WTC11 (cell line): Measurements from ENCODE around the gene IL4R. TPM values are rescaled to one million over a fixed set of nuclear protein-coding genes. Genes with fewer than 3 reads are reported as not detected.
A peak's percentile ranks its signal among the peaks of the same experiment; 100 is the strongest.

Experiments used
- ATAC-seq: fragments of 200-7000 bp; cut with Tn5 transposase; 2 replicates; pipeline ENCODE4 v1.10.0; 2021; ENCODE audit warnings: mild to moderate bottlenecking, moderate library complexity
- CTCF ChIA-PET: fragments of 300-600 bp; sonication (Branson Sonifier 250); formaldehyde crosslinking; loops from one replicate; lab custom pipeline; 2021; ENCODE audit warnings: antibody characterized with exemption; lab: Charles Lee
- POLR2A ChIA-PET: fragments of 350-600 bp; sonication (Branson Sonifier 250); formaldehyde crosslinking; loops from one replicate; lab custom pipeline; 2021; ENCODE audit warnings: antibody characterized with exemption; lab: Charles Lee
- DNase-seq: peaks from one replicate; pipeline ENCODE4 v3.0.0; 2021; ENCODE audit warnings: low spot score
- H3K27ac Mint-ChIP-seq: 2 replicates; pipeline ENCODE4 v1.8.0; 2021; ENCODE audit warnings: mixed read lengths
- H3K27me3 Mint-ChIP-seq: 2 replicates; pipeline ENCODE4 v1.8.0; 2021; ENCODE audit warnings: low read depth, mild to moderate bottlenecking, moderate library complexity, mixed read lengths
- H3K36me3 Mint-ChIP-seq: 2 replicates; pipeline ENCODE4 v1.8.0; 2021; ENCODE audit warnings: mixed read lengths
- H3K4me1 Mint-ChIP-seq: 2 replicates; pipeline ENCODE4 v1.8.0; 2022; ENCODE audit warnings: mixed read lengths
- H3K4me3 Mint-ChIP-seq: 2 replicates; pipeline ENCODE4 v1.8.0; 2021; ENCODE audit warnings: mild to moderate bottlenecking, moderate library complexity, mixed read lengths
- H3K9me3 Mint-ChIP-seq: 2 replicates; pipeline ENCODE4 v1.8.0; 2021; ENCODE audit warnings: mixed read lengths
- ATF2 ChIP-seq: sonication (generic); formaldehyde crosslinking; IDR thresholded peaks from 2 replicates; pipeline ENCODE4 v1.8.1; 2022; ENCODE audit warnings: low read depth, missing genetic modification reagents, borderline replicate concordance
- ELF4 ChIP-seq: sonication (generic); formaldehyde crosslinking; IDR thresholded peaks from 2 replicates; pipeline ENCODE4 v1.8.1; 2022; ENCODE audit warnings: low read depth, mild to moderate bottlenecking, moderate library complexity, missing genetic modification reagents
- ETV6 ChIP-seq: sonication (generic); formaldehyde crosslinking; IDR thresholded peaks from 2 replicates; pipeline ENCODE4 v1.8.1; 2022; ENCODE audit warnings: mild to moderate bottlenecking, missing genetic modification reagents
- FOXP4 ChIP-seq: sonication (generic); formaldehyde crosslinking; IDR thresholded peaks from 2 replicates; pipeline ENCODE4 v1.8.0; 2022; ENCODE audit warnings: mild to moderate bottlenecking, missing genetic modification reagents
- HMGA2 ChIP-seq: fragments of 250-450 bp; sonication (Bioruptor Pico); IDR thresholded peaks from 2 replicates; pipeline ENCODE4 v1.4.0; 2021; ENCODE audit warnings: mild to moderate bottlenecking, moderate library complexity
- HMGXB4 ChIP-seq: sonication (generic); formaldehyde crosslinking; IDR thresholded peaks from 2 replicates; pipeline ENCODE4 v1.8.1; 2023; ENCODE audit warnings: mild to moderate bottlenecking, moderate library complexity, missing genetic modification reagents
- SMAD4 ChIP-seq: sonication (generic); formaldehyde crosslinking; IDR thresholded peaks from 2 replicates; pipeline ENCODE4 v1.8.0; 2022; ENCODE audit warnings: mild to moderate bottlenecking, missing genetic modification reagents
- TP53 ChIP-seq: sonication (generic); formaldehyde crosslinking; IDR thresholded peaks from 2 replicates; pipeline ENCODE4 v1.8.1; 2023; ENCODE audit warnings: mild to moderate bottlenecking, missing genetic modification reagents
- ZNF219 ChIP-seq: sonication (generic); formaldehyde crosslinking; IDR thresholded peaks from 2 replicates; pipeline ENCODE4 v1.8.0; 2023; ENCODE audit warnings: missing genetic modification reagents, mild to moderate bottlenecking, borderline replicate concordance
- ZNF423 ChIP-seq: fragments of 250-450 bp; sonication (Bioruptor Pico); IDR thresholded peaks from 2 replicates; pipeline ENCODE4 v2.1.2; 2022; ENCODE audit warnings: mild to moderate bottlenecking, moderate library complexity
- ZNF671 ChIP-seq: fragments of 250-450 bp; sonication (Bioruptor Pico); IDR thresholded peaks from 2 replicates; pipeline ENCODE4 v1.8.0; 2021; ENCODE audit warnings: mild to moderate bottlenecking
- total RNA-seq: library from RNA; stranded (reverse); gene quantifications from 3 replicates; pipeline ENCODE4 v1.2.3, GENCODE V29; 2021
- TF ChIP-seq, protein P1 (sequence below): sonication (generic); formaldehyde crosslinking; IDR thresholded peaks from 2 replicates; pipeline ENCODE4 v1.8.1; 2022; ENCODE audit warnings: mild to moderate bottlenecking, missing genetic modification reagents, moderate library complexity, borderline replicate concordance
- TF ChIP-seq, protein P2 (sequence below): sonication (generic); formaldehyde crosslinking; IDR thresholded peaks from 2 replicates; pipeline ENCODE4 v1.8.0; 2023; ENCODE audit warnings: missing genetic modification reagents, mild to moderate bottlenecking, borderline replicate concordance
- TF ChIP-seq, protein P3 (sequence below): sonication (generic); formaldehyde crosslinking; IDR thresholded peaks from 2 replicates; pipeline ENCODE4 v1.8.1; 2022; ENCODE audit warnings: low read depth, mild to moderate bottlenecking, moderate library complexity, missing genetic modification reagents, borderline replicate concordance

Gene IL4R
- total RNA-seq, 1 experiment from 2014 or later: 28.7 TPM

DNA sequence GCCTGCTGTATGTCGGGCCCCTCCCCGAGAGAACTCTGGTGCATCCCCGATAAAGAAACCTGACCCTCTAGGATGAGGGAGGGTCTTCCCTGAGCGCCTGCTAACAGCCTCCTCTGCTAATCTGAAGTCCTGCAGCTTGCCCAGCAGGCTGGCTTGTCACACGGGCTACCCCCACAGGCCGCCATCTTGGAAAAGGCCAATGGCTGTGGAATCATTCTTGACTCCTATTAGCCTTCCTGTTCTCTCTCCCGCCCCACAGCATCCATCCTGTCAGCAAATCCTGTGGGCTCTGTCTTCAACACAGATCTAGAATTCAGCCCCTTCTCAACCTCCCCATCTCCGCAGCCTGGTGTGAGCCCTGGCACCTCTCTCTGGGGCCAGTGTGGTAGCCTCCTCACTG lies 12.0 kb downstream of the IL4R start:
- POLR2A ChIA-PET: no interaction called here
- 0 out of 2 replicates have a peak, but pooled peaks have one; percentile 8 for TF ChIP-seq ZNF423 (CRISPR knock-in tag)
- no peak for TF ChIP-seq ELF4 (CRISPR knock-in tag)
- H3K4me3 Mint-ChIP-seq: no peak overlapping the region

GRCh38 chr16:27326251-27326650 lies 12.5 kb downstream of the IL4R start:
- H3K36me3 Mint-ChIP-seq: 0 out of 2 replicates have a peak, but pooled peaks cover 5% of the 10 kb centered on the region
- peaks cover 65% of the 10 kb centered on the region for H3K4me1 Mint-ChIP-seq
- peaks cover 7% of the 10 kb centered on the region for H3K9me3 Mint-ChIP-seq
- POLR2A ChIA-PET: interaction anchor here (0.8 to 0.9 kb wide), 2 partner anchors 96 to 517 kb away, joined by 3 read pairs; no protein-coding TSS in a partner anchor
- no peak for ATAC-seq
- peak overlapping the region; percentile 98 for H3K27ac Mint-ChIP-seq
- no peaks in the 10 kb centered on the region for H3K27me3 Mint-ChIP-seq
- no peak for TF ChIP-seq SMAD4
- no peak for TF ChIP-seq ZNF219 (CRISPR knock-in tag)
- no peak for TF ChIP-seq FOXP4 (CRISPR knock-in tag)
- no peak for TF ChIP-seq HMGXB4
- no peak for TF ChIP-seq ZNF671 (CRISPR knock-in tag)
- no peak for TF ChIP-seq HMGA2
- no peak for TF ChIP-seq TP53
- no peak for TF ChIP-seq ZNF423 (CRISPR knock-in tag)
- TF ChIP-seq ATF2 (CRISPR knock-in tag): no peak
- TF ChIP-seq, protein P1, sequence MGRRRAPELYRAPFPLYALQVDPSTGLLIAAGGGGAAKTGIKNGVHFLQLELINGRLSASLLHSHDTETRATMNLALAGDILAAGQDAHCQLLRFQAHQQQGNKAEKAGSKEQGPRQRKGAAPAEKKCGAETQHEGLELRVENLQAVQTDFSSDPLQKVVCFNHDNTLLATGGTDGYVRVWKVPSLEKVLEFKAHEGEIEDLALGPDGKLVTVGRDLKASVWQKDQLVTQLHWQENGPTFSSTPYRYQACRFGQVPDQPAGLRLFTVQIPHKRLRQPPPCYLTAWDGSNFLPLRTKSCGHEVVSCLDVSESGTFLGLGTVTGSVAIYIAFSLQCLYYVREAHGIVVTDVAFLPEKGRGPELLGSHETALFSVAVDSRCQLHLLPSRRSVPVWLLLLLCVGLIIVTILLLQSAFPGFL: no peak
- TF ChIP-seq, protein P2, sequence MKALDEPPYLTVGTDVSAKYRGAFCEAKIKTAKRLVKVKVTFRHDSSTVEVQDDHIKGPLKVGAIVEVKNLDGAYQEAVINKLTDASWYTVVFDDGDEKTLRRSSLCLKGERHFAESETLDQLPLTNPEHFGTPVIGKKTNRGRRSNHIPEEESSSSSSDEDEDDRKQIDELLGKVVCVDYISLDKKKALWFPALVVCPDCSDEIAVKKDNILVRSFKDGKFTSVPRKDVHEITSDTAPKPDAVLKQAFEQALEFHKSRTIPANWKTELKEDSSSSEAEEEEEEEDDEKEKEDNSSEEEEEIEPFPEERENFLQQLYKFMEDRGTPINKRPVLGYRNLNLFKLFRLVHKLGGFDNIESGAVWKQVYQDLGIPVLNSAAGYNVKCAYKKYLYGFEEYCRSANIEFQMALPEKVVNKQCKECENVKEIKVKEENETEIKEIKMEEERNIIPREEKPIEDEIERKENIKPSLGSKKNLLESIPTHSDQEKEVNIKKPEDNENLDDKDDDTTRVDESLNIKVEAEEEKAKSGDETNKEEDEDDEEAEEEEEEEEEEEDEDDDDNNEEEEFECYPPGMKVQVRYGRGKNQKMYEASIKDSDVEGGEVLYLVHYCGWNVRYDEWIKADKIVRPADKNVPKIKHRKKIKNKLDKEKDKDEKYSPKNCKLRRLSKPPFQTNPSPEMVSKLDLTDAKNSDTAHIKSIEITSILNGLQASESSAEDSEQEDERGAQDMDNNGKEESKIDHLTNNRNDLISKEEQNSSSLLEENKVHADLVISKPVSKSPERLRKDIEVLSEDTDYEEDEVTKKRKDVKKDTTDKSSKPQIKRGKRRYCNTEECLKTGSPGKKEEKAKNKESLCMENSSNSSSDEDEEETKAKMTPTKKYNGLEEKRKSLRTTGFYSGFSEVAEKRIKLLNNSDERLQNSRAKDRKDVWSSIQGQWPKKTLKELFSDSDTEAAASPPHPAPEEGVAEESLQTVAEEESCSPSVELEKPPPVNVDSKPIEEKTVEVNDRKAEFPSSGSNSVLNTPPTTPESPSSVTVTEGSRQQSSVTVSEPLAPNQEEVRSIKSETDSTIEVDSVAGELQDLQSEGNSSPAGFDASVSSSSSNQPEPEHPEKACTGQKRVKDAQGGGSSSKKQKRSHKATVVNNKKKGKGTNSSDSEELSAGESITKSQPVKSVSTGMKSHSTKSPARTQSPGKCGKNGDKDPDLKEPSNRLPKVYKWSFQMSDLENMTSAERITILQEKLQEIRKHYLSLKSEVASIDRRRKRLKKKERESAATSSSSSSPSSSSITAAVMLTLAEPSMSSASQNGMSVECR (CRISPR knock-in tag): no peak
- TF ChIP-seq, protein P3, sequence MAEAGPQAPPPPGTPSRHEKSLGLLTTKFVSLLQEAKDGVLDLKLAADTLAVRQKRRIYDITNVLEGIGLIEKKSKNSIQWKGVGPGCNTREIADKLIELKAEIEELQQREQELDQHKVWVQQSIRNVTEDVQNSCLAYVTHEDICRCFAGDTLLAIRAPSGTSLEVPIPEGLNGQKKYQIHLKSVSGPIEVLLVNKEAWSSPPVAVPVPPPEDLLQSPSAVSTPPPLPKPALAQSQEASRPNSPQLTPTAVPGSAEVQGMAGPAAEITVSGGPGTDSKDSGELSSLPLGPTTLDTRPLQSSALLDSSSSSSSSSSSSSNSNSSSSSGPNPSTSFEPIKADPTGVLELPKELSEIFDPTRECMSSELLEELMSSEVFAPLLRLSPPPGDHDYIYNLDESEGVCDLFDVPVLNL (CRISPR knock-in tag): no peak
- TF ChIP-seq ETV6 (CRISPR knock-in tag): no peak
- DNase-seq: no peak
- H3K4me3 Mint-ChIP-seq: peak overlapping the region; percentile 25; the same call in 1 of the 2 replicates
- CTCF ChIA-PET: interaction anchor here (0.7 to 1.5 kb wide), 8 partner anchors 9 to 99 kb away, joined by 3 to 7 read pairs (median 4); no protein-coding TSS in a partner anchor

More for the DNA sequence above, 12.0 kb downstream of the IL4R start:
- H3K36me3 Mint-ChIP-seq: 0 out of 2 replicates have a peak, but pooled peaks cover 5% of the 10 kb centered on the region
- DNase-seq (no peak), ATAC-seq (no peak)
- no peaks in the 10 kb centered on the region for H3K27me3 Mint-ChIP-seq
- peak overlapping the region; percentile 98 for H3K27ac Mint-ChIP-seq
- H3K4me1 Mint-ChIP-seq: peaks cover 62% of the 10 kb centered on the region
- peaks cover 7% of the 10 kb centered on the region for H3K9me3 Mint-ChIP-seq
- CTCF ChIA-PET: interaction anchor here (1.1 to 1.4 kb wide), 2 partner anchors 30 to 91 kb away, joined by 3 to 5 read pairs; no protein-coding TSS in a partner anchor
